HG03354 (cell line): ENCODE data around the gene ISG20.

Experiments used
- ATAC-seq: cut with Tn5 transposase; IDR thresholded peaks from one replicate; pipeline ENCODE4 v1.9.1; 2021; ENCODE audit warnings: mild to moderate bottlenecking; ENCODE audit not compliant: unreplicated experiment, poor library complexity, severe bottlenecking

ISG20 gene

DNA sequence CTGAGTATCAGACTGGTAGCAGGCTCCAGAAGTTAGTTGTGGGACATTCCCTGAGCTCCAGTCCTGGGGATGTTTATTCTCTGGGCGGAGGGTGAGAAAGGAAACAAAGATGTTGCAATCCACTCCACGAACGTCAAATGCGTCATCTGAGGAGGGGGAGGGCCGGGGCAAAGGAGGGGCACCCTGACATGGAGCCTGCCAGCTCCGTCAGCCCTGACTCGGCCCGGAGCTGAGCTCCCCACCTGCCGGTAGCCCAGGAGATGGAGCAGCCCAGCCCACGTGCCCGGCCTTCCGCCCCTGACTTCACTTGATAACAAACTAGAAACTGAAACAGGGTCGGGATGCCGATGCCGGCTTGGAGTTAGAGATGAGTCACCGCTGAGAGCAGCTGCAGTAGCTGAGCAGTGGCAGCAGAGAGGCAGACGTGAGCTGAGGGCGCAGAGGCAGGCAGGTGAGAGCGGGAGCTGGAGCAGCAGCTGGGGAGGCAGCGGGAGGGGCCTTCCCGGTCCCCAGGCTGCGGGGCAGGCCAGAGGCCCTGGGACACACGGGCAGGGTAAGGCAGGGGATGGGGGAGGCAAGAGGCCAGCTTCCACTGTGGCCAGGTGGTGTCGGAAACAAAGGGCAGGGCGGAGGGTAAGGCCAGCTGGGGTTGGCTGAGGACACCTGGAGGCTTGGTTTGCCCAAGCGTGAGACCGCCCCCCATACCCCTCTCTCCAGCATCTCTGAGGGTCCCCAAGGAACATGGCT is at the start of gene ISG20:
ISG20 (plus strand) TSS at position 391 of the 747 bp plus-strand sequence; CDS start at position 742, 351 bp downstream.
- peak; percentile 76 for ATAC-seq

DNA sequence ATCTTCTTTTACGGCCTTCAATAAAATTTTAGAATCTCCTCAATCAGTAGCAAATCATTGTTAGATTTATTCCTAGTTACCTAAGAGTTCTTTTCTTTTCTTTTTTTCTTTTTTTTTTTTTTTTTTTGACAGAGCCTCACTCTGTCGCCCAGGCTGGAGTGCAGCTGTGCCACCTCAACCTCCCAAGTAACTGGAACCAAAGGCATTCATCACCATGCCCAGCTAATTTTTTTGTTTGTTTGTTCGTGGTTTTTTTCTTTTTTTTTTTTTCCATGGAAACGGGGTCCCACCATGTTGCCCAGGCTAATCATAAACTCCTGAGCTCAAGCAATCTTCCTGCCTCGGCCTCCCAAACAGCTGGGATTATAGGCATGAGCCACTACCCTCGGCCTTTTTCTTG is 48.1 kb upstream of the ISG20 start:
- ATAC-seq, result no peak

DNA sequence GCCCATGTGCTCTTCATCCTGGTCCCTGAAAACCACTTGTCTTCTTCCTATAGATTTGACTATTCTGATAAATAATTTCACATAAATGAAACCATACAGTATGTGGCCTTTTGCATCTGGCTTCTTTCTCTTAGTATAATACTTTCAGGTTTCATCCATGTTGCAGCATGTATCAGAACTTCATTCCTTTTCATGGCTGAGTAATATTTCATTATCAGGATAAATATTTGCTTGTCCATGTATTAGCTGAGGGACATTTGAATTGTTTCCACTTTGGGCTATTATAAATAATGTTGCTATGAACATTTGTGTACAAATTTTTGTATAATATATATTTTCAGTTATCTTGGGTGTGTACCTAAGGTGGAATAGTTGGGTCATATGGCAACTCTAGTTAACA is 47.4 kb upstream of the ISG20 start:
- ATAC-seq, result no peak

DNA sequence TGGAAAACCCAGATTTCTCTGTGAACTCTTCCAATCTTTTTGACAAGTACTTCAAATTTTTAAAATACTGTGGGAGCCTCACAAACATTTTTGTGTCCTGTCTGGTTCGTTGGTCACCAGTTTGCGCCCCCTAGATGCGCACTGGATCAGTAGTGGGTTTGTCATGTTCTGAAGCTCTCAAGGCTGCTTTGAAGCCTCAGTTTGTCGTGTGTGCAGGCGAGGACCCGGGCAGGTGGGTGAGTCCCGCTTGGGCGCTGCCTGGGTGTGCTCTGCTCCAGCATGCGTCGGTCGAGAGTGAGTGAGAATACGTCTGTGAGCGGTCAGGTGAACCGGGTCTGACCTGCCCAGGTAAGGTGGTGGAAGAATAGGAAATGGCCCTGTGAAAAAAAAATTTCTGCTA is 34.9 kb upstream of the ISG20 start:
- ATAC-seq, result no peak

DNA sequence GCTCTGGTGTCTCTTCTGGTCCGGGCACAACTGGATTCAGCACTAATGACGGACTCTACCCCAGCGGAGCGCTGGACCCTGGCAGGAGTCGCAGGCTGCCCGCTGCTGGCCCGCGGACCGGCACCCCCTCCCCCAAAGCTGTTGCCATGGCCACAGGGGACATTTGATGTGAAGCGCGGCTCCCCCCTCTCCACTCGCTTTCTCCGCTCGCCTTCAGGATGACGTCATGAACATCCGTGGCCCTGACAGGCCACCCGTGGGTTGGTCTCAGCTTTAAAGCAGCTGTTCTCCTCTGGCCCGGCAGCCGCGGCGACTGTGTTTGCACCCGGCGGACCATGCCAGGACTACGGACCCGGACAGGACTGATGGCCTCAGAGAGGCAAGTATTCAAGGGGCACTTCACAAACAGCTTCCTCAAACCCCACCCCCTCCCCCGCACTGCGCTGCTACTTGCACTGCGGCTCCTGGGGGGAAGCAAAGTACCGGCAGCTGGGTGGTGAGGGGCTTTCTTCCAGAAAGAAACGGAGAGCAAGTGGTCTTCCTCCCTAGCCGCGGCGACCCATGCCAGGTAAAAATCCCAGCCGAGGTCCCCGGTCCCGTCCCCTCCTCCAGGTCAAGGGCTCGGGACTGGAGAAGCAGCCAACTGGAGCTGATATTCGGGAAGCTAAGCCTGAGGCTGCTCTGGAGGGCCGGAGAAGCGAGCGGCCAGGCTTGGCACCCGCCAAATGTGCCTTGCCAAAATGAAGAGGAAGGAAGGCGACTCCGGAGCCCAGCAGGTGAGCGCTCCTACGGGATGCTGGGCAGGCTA is 34.2 kb upstream of the ISG20 start:
- no peak for ATAC-seq

DNA sequence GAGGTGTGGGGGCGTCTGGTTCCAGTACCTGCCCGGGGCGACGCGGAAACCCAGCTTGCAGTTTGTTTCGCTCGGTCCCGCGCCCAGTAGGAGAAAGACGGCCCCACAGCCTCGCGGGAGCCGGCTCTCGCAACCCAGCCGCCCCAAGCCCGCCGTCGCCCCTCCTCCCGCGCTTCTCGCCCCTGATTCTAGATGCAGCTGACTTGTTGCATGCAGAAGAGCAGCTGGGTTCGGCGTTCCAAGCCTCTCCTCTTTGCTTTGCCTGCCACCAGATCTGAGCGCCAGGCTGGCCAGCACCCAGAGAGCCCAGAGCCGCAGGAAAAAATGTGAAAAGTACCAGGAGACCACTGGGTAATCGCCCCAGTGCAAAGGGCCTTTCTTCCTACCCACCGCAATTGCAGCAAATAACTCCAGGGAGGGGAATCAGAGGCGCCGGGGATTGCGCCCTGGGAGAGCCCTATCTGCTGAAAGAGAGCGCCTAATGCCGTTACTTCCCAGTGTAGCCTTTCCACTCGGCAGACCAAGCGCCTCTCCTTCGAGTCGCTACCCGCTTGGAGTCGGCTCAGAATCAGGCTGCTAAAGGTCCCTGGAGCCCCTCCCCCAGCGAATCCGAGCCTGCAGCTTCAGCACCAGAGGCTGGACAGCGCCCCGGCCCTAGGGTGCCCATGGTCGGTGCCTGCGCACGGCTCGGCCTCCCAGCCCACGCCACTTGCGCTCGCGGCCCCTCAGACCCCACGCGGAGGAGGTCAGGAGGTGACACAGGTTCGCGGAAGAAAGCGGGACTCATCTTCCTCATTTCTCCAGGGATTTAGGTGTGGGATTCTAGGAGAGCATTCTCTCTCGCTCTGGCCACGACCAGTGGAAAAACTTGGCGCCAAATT is 33.4 kb upstream of the ISG20 start:
- ATAC-seq, result no peak

DNA sequence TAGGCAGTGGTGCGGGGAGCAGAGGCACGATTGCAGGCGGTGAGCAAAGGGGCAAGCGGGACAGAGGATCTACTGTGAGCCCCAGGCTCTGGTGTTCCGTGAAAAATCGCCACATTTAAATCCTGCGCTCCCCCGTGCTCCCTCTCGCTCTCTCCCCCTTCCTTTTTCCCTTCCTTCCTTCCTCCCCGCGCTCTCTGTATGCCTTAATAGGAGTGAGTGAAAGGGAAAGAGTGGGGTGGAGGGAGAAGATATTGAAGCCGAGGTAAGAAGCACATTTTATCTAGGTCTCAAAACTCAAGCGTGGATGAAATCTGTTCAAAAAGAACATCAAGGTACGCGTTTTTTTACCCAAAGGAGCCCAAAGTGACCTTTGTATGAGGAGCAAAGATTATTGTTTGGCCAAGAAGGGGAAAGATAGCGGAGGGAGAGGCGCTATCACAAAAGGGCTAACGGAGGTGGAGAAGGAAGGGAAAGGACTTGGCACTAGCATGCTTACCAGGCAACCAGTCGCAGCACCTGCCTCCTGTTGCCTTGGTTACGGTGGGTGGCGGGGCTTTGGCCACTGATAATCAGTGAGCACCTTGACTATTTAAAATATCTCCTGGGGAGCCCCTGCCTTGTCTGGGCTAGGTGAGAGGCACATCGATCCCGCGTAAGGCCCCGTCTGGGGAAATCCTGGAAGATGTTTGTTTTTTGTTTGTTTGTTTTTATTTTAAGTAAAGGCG is 32.6 kb upstream of the ISG20 start:
- ATAC-seq, result no peak

DNA sequence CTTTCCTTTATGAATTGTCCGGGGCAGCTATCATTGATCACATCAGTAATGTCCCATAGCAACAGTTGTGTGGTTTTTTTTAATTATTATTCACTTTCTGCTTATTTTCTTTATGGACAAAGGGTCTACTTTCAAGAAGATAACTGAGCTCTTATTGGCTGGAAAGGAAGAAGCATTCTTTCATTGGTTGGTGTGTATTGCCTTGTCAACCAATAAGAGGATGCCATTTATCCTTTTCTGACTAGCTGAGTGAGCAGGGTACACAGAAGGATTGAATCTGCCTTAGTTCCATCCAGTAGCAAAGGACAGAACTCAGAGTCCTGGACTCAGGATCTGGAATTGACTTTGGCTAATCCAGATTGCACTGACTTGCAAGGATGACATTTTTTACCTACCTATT is 30.9 kb upstream of the ISG20 start:
- ATAC-seq, result no peak

DNA sequence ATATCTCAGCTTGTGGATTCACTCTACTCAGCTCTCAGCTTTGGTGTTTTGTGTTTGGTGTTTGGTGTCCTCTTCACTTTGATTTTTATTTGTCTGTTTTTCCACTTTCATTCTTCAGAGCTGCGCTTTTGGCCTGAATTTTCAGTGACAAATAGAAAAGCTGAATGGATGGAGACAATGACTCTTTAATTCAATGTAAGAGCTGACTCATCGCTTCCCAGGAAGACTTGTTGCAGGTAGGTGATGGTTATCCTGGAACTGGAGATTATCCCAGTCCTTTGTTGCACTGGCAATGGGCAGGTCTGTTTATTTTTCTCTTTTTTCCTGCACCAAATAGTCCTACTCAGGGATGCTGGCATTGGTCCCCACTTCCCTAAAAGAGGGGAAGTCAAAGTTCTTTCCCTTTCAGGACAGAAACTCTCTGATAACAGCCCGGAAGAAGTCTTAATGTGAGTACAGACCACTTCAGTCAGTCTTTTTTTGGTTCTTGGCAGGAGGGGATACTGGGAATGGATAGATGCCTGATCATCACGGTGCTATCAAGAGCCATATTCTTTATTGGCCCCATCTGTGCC is 30.1 kb upstream of the ISG20 start:
- no peak for ATAC-seq

DNA sequence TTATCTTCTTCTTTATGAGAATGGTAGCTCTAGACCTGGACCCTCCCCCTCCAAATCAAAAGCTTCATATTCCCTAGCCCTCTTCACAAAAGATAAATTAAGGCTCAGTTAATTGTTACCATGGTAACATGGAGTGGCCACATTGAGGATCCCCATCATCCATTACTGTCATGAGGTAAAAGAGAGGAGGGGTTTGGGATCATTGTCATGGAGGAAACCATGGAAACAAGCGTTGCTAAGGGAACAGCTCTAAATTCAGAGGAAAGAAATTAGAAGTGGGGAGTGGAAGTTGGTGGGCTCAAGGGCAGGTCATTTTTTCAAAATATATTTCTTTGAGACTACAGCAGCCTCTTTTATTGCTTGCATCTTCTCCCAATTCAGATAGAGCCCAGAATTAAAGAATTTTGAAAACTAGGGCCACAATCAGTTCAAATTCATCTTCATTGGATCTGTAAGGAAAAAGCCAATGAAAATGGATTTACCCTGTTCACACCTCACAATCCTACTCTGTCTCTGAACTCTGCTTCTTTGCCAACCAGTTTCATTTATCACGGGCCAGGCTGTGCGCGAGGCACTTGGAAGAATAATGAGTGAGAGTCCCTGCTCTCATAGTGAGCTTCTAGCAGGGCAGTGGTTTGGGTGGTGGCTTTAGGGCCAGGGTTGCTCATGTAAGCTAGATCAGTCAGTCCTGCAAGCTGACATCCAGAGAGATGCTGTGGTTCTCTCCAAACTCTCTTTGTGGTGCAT is 29.3 kb upstream of the ISG20 start:
- ATAC-seq, result no peak

DNA sequence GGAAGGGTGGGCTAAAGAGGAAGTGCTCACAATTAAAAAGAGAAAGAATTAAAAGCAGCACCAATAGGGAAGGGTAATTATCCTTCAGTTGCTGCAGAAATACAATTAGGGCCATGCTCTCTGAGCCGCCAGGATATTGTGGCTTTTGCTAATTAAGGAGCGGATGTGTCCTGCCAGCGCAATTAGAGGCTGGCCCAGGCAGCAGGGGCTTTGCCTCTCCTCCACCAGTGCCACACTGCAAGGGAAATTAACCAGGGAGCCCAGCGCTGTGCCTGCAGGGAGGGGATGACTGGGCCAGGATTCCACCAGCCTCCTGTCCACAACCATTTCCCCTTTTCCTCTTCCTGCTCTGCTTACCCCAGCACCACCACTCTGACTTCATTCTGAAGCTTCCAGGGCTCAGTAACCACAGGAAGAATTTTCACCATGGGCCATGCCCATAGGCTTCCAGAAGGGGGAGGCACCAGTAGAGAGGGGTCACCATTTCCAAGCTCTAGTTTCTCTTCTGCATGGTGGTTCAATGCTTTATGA is 28.1 kb upstream of the ISG20 start:
- no peak for ATAC-seq

DNA sequence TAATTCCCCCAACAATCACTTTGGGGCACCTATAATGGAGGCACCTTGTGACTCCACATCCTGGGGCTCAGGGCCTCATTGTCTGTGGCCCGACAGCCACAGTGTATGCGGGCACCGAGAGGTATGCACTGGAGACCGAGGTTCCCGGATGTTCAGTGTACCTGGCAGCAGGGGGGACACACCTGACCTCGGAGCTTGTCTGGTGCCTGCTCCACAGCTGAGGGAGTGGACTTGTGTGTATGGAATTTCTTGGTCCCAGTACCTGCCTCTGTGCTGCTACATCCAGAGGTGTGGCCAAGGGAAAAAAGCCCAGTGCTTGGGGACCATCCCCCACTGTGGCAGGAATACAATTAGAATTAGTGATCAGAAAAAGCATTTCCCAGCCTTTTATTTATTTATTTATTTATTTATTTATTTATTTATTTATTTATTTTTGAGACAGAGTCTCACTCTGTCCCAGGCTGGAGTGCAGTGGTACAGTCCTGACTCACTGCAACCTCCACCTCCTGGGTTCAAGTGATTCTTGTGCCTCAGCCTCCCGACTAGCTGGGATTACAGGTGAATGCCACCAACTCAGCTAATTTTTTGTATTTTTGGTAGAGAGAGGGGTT is 26.5 kb upstream of the ISG20 start:
- no peak for ATAC-seq

DNA sequence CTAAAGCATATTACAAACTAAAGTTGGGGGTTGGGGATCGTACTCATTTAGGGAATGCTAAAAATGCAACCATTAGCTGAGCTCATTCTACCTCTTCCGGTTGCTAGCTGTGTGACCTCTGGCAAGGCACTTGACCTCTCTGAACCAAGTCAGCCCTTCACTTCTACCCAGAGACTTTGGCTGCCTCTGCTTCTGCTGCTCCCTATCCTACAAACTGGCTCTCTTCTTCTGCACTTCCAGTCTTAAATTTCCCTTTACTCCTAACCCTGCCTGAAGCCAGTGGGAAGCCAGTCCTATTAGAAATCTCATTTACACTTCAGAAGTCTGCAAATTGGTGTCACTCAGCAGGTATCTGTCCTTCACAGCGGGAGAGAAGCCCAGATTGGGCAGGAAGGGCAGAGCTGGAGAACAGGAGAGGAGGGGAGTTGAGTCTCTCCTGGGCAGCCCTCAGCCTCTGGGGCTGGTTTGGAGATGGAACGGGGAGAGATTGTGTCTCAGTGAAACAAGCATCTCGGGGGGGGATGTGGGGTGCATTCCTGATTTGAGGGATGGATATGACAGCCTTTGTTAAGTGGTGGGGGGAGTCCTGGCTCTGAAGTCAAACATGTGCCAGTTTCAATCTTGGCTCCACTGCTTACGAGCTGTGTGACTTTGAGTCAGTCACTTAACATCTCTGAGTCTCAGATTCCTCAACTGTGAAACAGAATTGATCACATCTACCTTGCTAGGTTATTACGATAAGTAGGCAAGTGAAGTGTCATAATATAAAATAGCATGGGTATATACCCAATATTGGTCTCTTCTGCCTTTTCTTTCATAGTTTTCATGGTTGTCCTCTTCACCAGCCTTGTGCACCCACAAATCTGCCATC is 25.5 kb upstream of the ISG20 start:
- ATAC-seq, result no peak

DNA sequence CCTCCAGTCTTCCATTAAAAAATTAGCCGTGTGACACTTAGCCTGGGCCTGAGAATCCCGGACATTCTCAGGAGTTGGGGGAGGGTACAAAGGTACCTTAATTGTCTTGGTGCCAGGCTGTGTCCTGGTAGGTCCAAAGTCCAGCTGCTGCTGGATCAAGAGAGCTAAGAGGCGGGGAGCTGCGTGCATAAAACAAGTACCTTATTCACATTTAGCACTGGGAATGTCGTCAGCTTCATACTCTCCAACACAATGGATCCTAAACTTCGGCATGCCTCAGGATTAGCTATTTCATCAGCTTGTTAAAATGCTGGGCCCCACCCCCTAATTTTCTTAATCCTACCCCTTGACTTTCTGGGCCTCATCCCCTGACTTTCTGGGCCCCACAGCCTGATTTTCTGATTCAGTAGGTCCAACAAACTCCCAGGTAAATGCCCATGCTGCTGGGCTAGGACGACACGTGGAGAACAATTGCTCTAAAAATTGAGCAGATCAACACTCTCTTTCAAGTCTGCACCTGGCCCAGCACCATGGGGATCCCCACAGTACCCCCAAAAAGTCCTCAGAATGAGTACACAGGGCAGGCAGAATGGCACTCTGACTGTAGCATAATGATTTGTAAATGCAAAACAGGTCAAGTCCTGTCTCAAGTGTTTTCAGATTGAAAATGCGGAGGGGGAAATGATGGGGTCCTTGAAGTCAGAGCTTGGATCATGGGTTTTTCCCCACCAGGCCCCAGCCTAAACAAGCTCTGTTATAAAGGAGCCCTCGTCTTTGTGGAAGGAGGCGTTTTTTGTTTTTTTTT is 23.3 kb upstream of the ISG20 start:
- no peak for ATAC-seq

DNA sequence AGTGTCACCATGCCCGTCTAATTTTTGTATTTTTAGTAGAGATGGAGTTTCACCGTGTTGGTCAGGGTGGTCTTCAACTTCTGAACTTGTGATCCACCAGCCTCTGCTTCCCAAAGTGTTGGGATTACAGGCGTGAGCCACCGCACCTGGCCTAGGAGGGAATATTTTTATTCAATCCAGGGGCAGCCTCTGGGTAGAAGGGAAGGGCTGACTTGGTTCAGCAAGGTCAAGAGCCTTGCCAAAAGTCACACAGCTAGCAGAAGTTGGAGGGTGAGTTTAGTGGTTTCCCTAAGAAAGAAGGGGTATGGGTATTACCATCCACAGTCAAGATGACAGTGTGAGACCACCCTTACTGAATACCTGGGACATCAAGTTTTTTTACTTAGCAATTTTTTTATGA is 22.6 kb upstream of the ISG20 start:
- ATAC-seq, result no peak

DNA sequence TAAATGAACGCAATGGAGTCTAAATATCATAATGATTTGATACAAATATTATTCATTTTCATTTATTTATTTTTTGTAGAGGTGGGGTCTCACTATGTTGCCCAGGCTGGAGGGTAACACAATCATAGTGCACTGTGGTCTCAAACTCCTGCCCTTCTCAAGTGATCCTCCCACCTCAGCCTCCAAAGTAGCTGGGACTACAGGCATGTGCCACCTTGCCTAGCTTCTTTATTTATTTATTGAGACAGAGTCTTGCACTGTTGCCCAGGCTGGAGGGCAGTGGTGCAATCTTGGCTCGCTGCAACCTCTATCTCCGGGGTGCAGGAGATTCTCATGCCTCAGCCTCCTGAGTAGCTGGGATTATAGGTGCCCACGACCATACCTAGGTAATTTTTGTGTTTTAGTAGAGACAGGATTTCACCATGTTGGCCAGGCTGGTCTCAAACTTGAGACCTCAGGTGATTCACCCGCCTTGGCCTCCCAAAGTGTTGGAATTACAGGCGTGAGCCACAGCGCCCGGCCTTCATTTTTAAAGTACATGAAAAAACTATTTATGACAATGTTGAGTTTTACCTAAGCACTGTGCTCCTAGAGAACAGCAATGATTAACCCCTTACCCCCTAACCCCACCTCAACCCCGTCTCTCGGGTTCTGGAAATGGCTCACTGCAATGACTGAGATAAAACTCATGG is 21.6 kb upstream of the ISG20 start:
- no peak for ATAC-seq
